Measurements from ENCODE around the gene ENDOD1. TPM values are rescaled to one million over a fixed set of nuclear protein-coding genes. Genes with fewer than 3 reads are reported as not detected.
A peak's percentile ranks its signal among the peaks of the same experiment; 100 is the strongest.

ENDOD1 gene
- total and polyA plus RNA-seq, 7 donors, result 7.8 to 31.4 (median 20.4) TPM

DNA sequence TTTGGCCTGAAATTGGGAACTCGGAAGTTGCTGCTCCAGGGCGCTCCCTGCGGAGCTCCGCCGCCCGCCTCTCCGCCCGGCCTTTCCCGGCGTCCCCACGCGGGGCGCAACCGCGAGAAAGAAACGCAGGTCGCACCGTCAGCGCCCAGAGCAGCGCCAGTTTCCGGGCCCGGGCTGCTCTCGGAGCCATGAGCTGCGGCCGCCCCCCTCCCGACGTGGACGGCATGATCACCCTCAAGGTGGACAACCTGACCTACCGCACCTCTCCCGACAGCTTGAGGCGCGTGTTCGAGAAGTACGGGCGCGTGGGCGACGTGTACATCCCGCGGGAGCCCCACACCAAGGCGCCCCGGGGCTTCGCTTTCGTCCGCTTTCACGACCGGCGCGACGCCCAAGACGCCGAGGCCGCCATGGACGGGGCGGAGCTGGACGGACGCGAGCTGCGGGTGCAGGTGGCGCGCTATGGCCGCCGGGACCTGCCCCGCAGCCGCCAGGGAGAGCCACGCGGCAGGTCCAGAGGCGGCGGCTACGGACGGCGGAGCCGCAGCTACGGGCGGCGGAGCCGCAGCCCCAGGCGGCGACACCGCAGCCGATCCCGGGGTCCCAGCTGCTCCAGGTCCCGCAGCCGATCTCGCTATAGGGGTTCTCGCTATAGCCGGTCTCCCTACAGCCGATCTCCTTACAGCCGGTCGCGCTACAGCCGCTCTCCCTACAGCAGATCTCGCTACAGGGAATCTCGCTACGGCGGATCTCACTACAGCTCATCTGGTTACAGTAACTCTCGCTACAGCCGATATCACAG lies 22.4 kb upstream of the ENDOD1 start:
- Histone ChIP-seq H3K4me3 (peak overlapping the region; percentile 71 to 83 (median 80)), H3K27me3 (no peaks in the 10 kb centered on the region), H3K9me3 (no peaks in the 10 kb centered on the region), H3K36me3 (no peaks in the 10 kb centered on the region), H3K4me1 (peaks cover 0 to 20% (median 17%) of the 10 kb centered on the region in 4 donors), H3K27ac (peak overlapping the region; percentile 91 to 99 (median 98))
- intact Hi-C loops (cut with DNase I), result loop anchor here (2.0 to 10.0 kb wide), 7 partner anchors 94 to 720 kb away; partner anchors contain the start of genes AMOTL1, CWC15, FAM76B and KDM4D
- peak; percentile 93 for DNase-seq
- WGBS, 2 donors, result 0% methylated on average over 98 of the region's 98 CpGs
- TF ChIP-seq, protein P1, sequence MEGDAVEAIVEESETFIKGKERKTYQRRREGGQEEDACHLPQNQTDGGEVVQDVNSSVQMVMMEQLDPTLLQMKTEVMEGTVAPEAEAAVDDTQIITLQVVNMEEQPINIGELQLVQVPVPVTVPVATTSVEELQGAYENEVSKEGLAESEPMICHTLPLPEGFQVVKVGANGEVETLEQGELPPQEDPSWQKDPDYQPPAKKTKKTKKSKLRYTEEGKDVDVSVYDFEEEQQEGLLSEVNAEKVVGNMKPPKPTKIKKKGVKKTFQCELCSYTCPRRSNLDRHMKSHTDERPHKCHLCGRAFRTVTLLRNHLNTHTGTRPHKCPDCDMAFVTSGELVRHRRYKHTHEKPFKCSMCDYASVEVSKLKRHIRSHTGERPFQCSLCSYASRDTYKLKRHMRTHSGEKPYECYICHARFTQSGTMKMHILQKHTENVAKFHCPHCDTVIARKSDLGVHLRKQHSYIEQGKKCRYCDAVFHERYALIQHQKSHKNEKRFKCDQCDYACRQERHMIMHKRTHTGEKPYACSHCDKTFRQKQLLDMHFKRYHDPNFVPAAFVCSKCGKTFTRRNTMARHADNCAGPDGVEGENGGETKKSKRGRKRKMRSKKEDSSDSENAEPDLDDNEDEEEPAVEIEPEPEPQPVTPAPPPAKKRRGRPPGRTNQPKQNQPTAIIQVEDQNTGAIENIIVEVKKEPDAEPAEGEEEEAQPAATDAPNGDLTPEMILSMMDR (IDR thresholded peaks at IDR 0.05), result peak; percentile 52 to 74 (median 64)
- TF ChIP-seq POLR2AphosphoS5 (IDR thresholded peaks at IDR 0.05) (peak; percentile 65 to 88 (median 72)), EP300 (IDR thresholded peaks at IDR 0.05) (no peak), POLR2A (IDR thresholded peaks at IDR 0.05) (peak in 1 of 2 donors; percentile 50)

DNA sequence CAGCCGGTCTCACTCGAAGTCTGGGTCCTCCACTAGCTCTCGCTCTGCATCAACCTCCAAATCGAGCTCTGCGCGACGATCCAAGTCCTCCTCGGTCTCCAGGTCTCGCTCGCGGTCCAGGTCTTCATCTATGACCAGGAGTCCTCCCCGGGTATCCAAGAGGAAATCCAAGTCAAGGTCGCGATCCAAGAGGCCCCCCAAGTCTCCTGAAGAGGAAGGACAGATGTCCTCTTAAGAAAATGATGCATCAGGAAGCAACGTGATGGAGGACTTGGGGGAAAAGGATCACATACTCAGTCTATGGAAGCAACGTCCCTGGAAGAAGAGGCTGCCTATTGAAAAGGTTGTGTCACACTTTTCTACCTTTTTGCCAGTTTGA lies 21.8 kb upstream of the ENDOD1 start:
- DNase-seq, result no peak
- Histone ChIP-seq H3K4me3 (peak overlapping the region; percentile 71 to 83 (median 80)), H3K4me1 (peaks cover 0 to 20% (median 17%) of the 10 kb centered on the region in 4 donors), H3K27ac (peak overlapping the region; percentile 91 to 99 (median 98)), H3K9me3 (no peaks in the 10 kb centered on the region), H3K27me3 (no peaks in the 10 kb centered on the region), H3K36me3 (no peaks in the 10 kb centered on the region)
- TF ChIP-seq EP300 (IDR thresholded peaks at IDR 0.05) (no peak), POLR2AphosphoS5 (IDR thresholded peaks at IDR 0.05) (peak in 2 of 4 donors; percentile 5 to 32)
- 0 to 1% methylated on average over 16 of the region's 16 CpGs for WGBS, 2 donors
- intact Hi-C loops (cut with DNase I), result loop anchor here (1.0 to 10.0 kb wide), 10 partner anchors 21 to 719 kb away; partner anchors contain the start of genes AMOTL1, CWC15, ENDOD1 and FAM76B

DNA sequence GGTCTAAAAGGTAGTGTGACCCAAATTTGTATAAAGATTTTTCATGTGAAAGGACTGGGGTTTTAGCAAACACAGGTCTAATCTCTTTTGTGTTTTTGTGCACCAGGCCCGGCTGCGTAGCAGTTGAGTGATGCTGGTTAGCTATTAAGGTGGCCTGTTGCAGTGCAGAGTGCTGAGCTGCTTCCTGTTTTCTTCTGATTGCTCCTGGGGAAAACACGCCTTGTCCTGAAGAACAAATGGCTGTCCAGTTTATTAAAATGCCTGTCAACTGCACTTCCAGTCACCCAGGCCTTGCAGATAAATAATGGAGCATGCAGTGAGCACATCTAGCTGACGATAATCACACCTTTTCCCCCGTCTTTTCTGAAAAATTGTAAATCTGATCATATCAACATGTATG lies 21.1 kb upstream of the ENDOD1 start:
- TF ChIP-seq POLR2A (IDR thresholded peaks at IDR 0.05), result peak; percentile 77 to 78
- TF ChIP-seq POLR2AphosphoS5 (IDR thresholded peaks at IDR 0.05), result peak; percentile 89 to 93 (median 92)
- TF ChIP-seq EP300 (IDR thresholded peaks at IDR 0.05), result no peak
- H3K4me1 ChIP-seq, result peaks cover 0 to 20% (median 17%) of the 10 kb centered on the region in 4 donors
- peak; percentile 93 for DNase-seq
- peak overlapping the region; percentile 71 to 83 (median 80) for H3K4me3 ChIP-seq
- 1 to 4% methylated on average over 5 of the region's 5 CpGs for WGBS, 2 donors
- H3K27me3 ChIP-seq, result no peaks in the 10 kb centered on the region
- H3K27ac ChIP-seq, result peak overlapping the region; percentile 91 to 99 (median 98)
- H3K9me3 ChIP-seq, result no peaks in the 10 kb centered on the region
- no peaks in the 10 kb centered on the region for H3K36me3 ChIP-seq
- intact Hi-C loops (cut with DNase I), result loop anchor here (1.0 to 10.0 kb wide), 8 partner anchors 21 to 719 kb away; partner anchors contain the start of genes AMOTL1, ENDOD1, FAM76B and SESN3

DNA sequence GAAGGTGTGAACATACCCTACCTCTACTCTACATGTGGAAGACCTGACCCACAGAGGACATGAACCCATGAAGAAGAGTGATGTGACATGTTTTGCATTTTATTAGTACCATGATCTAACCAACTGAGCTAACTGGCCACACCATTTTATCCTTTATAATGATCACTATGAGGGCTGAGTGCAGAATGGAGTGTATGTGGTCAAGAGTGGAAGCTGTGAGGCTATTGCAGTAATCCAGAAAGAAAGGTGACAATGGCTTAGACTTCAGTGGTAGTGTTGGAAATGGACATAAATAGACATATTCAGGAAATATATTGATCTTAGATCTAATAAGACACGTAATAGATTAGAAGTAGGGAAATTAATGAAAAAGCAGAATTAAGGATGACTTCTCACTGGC lies 19.2 kb upstream of the ENDOD1 start:
- Histone ChIP-seq H3K27me3 (no peaks in the 10 kb centered on the region), H3K36me3 (no peaks in the 10 kb centered on the region), H3K4me3 (no peak overlapping the region), H3K4me1 (peaks cover 0 to 28% (median 18%) of the 10 kb centered on the region in 4 donors), H3K9me3 (no peaks in the 10 kb centered on the region), H3K27ac (no peak overlapping the region)
- no peak for TF ChIP-seq POLR2A (IDR thresholded peaks at IDR 0.05)
- no peak for TF ChIP-seq POLR2AphosphoS5 (IDR thresholded peaks at IDR 0.05)
- TF ChIP-seq EP300 (IDR thresholded peaks at IDR 0.05), result no peak
- TF ChIP-seq, protein P1 (IDR thresholded peaks at IDR 0.05), result no peak
- intact Hi-C loops (cut with DNase I), result no loop called here
- DNase-seq, result no peak
- 93 to 99% methylated on average over 1 of the region's 1 CpG for WGBS, 2 donors

DNA sequence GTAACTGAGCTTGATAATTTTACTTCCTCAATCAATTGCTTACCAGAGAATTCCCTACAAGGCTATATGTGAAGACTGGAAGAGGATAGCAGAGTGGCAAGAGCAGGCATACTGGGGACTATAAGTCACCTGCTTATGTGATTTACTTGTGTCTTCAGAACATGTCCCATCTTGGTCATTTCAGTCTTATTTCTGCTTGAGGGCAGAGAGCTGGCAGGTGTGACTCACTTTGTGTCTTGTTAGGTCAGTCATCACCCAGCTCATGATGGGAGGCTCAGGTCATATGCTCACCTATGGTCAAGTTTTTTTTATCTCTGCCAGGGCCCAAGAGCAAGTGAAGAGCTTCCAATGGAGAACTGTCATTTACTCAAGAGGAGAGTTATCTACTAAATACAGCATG lies 16.7 kb upstream of the ENDOD1 start:
- no peak for TF ChIP-seq POLR2A (IDR thresholded peaks at IDR 0.05)
- no peak for TF ChIP-seq POLR2AphosphoS5 (IDR thresholded peaks at IDR 0.05)
- TF ChIP-seq EP300 (IDR thresholded peaks at IDR 0.05), result no peak
- TF ChIP-seq, protein P1 (IDR thresholded peaks at IDR 0.05), result no peak
- intact Hi-C loops (cut with DNase I), result no loop called here
- H3K9me3 ChIP-seq, result no peaks in the 10 kb centered on the region
- no peak for DNase-seq
- H3K4me1 ChIP-seq, result peaks cover 0 to 23% (median 16%) of the 10 kb centered on the region in 4 donors
- no peaks in the 10 kb centered on the region for H3K27me3 ChIP-seq
- H3K4me3 ChIP-seq, result no peak overlapping the region
- H3K27ac ChIP-seq, result no peak overlapping the region
- H3K36me3 ChIP-seq, result no peaks in the 10 kb centered on the region

Data from sigmoid colon (tissue), 7 donors.